SK-N-SH (cell line): ENCODE results near the gene PARD3B. TPM values are rescaled to one million over a fixed set of nuclear protein-coding genes. Genes with fewer than 3 reads are reported as not detected.

Source experiments
- CTCF ChIA-PET: fragments of 300-600, 350-600 bp; formaldehyde crosslinking; extraction: SDS; loops from one replicate; lab custom pipeline; 2021; lab: Yijun Ruan, JAX
- POLR2A ChIA-PET: fragments of 350-600 bp; sonication (Branson Sonifier 250); formaldehyde crosslinking; extraction: SDS; loops from one replicate; lab custom pipeline; 2020; ENCODE audit warnings: antibody characterized with exemption, inconsistent platforms; lab: Yijun Ruan, JAX
- DNase-seq: peaks from one replicate; pipeline ENCODE4 v3.0.0; 2012
- H2AFZ ChIP-seq: fragments of 200-600 bp; sonication (generic); 2 replicates; pipeline ENCODE4 v1.8.1; 2016; ENCODE audit warnings: antibody characterized with exemption, mild to moderate bottlenecking, low read depth
- H3F3A ChIP-seq: fragments of 200-600 bp; sonication (generic); replicated peaks from 2 replicates; pipeline ENCODE3; 2016; ENCODE audit warnings: antibody characterized with exemption, mild to moderate bottlenecking; ENCODE audit not compliant: insufficient read depth
- H3K27ac ChIP-seq, 2 experiments: fragments of 200-500 bp in 1 of 2; fragments of 200-600 bp in 1 of 2; sonication (Bioruptor generic) in 1 of 2; sonication (generic), shearing (Covaris generic) in 1 of 2; 2 replicates each; pipeline versions ENCODE4 v1.5.1 to v1.6.1; 2014 to 2016; ENCODE audit warnings: low read depth in 2 of 2, inconsistent platforms in 1 of 2, low read length in 1 of 2, mild to moderate bottlenecking in 1 of 2, mixed read lengths in 1 of 2
- H3K27me3 ChIP-seq: fragments of 200-600 bp; sonication (generic), shearing (Covaris generic); 2 replicates; pipeline ENCODE4 v1.6.1; 2016; ENCODE audit warnings: mixed run types; ENCODE audit not compliant: insufficient read depth
- H3K36me3 ChIP-seq, 2 experiments: fragments of 200-500 bp in 1 of 2; fragments of 200-600 bp in 1 of 2; sonication (Bioruptor generic) in 1 of 2; sonication (generic) in 1 of 2; replicated peaks in 1 of 2; 2 replicates each; pipeline versions ENCODE3 to v1.5.1; 2014 to 2016; ENCODE audit warnings: low read length in 1 of 2, mild to moderate bottlenecking in 1 of 2; ENCODE audit not compliant: insufficient read depth in 2 of 2, control insufficient read depth in 1 of 2
- H3K4me1 ChIP-seq, 2 experiments: fragments of 200-500 bp in 1 of 2; fragments of 200-600 bp in 1 of 2; sonication (Bioruptor generic) in 1 of 2; sonication (generic), shearing (Covaris generic) in 1 of 2; 2 replicates each; pipeline versions ENCODE4 v1.5.1 to v1.6.1; 2014 to 2016; ENCODE audit warnings: low read depth in 1 of 2, low read length in 1 of 2, mixed run types in 1 of 2; ENCODE audit not compliant: insufficient read depth in 2 of 2, control insufficient read depth in 1 of 2
- H3K4me2 ChIP-seq: fragments of 200-600 bp; sonication (generic), shearing (Covaris generic); 2 replicates; pipeline ENCODE4 v1.6.1; 2017; ENCODE audit warnings: mixed run types
- H3K4me3 ChIP-seq, 2 experiments: fragments of 200-500 bp in 1 of 2; fragments of 200-600 bp in 1 of 2; sonication (Bioruptor generic) in 1 of 2; sonication (generic), shearing (Covaris generic) in 1 of 2; 2 replicates each; pipeline versions ENCODE4 v1.5.1 to v1.8.1; 2014 to 2016; ENCODE audit warnings: low read depth in 2 of 2, inconsistent platforms in 1 of 2, low read length in 1 of 2, mild to moderate bottlenecking in 1 of 2, mixed read lengths in 1 of 2, moderate library complexity in 1 of 2
- H3K79me2 ChIP-seq: fragments of 200-600 bp; sonication (generic); 2 replicates; pipeline ENCODE4 v1.8.1; 2017; ENCODE audit warnings: mild to moderate bottlenecking; ENCODE audit not compliant: insufficient read depth
- H3K9ac ChIP-seq: fragments of 200-600 bp; sonication (generic); 2 replicates; pipeline ENCODE4 v1.6.1; 2017; ENCODE audit warnings: mixed run types
- H3K9me2 ChIP-seq: fragments of 200-600 bp; sonication (generic); 2 replicates; pipeline ENCODE4 v1.6.1; 2017; ENCODE audit warnings: mixed run types
- H3K9me3 ChIP-seq: fragments of 200-600 bp; sonication (generic); 2 replicates; pipeline ENCODE4 v1.6.1; 2017; ENCODE audit warnings: mixed run types, mild to moderate bottlenecking, moderate library complexity
- H4K20me1 ChIP-seq: fragments of 200-600 bp; sonication (generic); 2 replicates; pipeline ENCODE4 v1.6.1; 2017; ENCODE audit warnings: mild to moderate bottlenecking, mixed run types; ENCODE audit not compliant: insufficient read depth
- FOXM1 ChIP-seq: IDR thresholded peaks from 2 replicates; pipeline ENCODE4 v1.4.0; 2012; ENCODE audit warnings: low read depth, mild to moderate bottlenecking
- GABPA ChIP-seq: IDR thresholded peaks from 2 replicates; pipeline ENCODE4 v1.4.0; 2012; ENCODE audit warnings: low read depth, mild to moderate bottlenecking
- MAX ChIP-seq: IDR thresholded peaks from 2 replicates; pipeline ENCODE4 v1.4.0; 2012; ENCODE audit warnings: low read depth
- RXRA ChIP-seq: IDR thresholded peaks from 2 replicates; pipeline ENCODE4 v1.4.0; 2012; ENCODE audit warnings: low read depth, mild to moderate bottlenecking, borderline replicate concordance
- SIN3A ChIP-seq: IDR thresholded peaks from 2 replicates; pipeline ENCODE4 v1.6.1; 2012; ENCODE audit warnings: low read depth, mild to moderate bottlenecking, low read length, moderate library complexity, borderline replicate concordance
- SMC3 ChIP-seq: IDR thresholded peaks from 2 replicates; pipeline ENCODE4 v1.6.1; 2012; ENCODE audit warnings: low read depth, low read length, improper control_type of control experiment
- TAF1 ChIP-seq: IDR thresholded peaks from 2 replicates; pipeline ENCODE4 v1.6.1; 2012; ENCODE audit warnings: low read depth, mild to moderate bottlenecking, low read length, moderate library complexity, borderline replicate concordance
- TEAD4 ChIP-seq: IDR thresholded peaks from 2 replicates; pipeline ENCODE4 v1.4.0; 2012; ENCODE audit warnings: mild to moderate bottlenecking, borderline replicate concordance; ENCODE audit not compliant: insufficient read depth
- WGBS: methylation state at CpG from one replicate; pipeline ENCODE4 v1.1.6; 2017; ENCODE audit warnings: low lambda C conversion rate; 5-methylcytosine and 5-hydroxymethylcytosine counted together
- polyA plus RNA-seq, 3 experiments: library from polyadenylated mRNA; depleted of rRNA; stranded (reverse); fragments of >200 nt; gene quantifications; 2 replicates each; pipeline ENCODE4 v1.2.3, GENCODE V29; 2012
- TF ChIP-seq, protein P1 (sequence below): IDR thresholded peaks from 2 replicates; pipeline ENCODE4 v1.4.0; 2012; ENCODE audit warnings: low read depth, borderline replicate concordance
- TF ChIP-seq, protein P2 (sequence below): fragments of 150-350 bp; IDR thresholded peaks from 2 replicates; pipeline ENCODE4 v1.6.1; 2016; ENCODE audit warnings: mild to moderate bottlenecking, low read depth, low read length

Gene PARD3B
- polyA plus RNA-seq, 1 of the 3 experiments (the other 2 are of a cell fraction) = 0.87 TPM

DNA sequence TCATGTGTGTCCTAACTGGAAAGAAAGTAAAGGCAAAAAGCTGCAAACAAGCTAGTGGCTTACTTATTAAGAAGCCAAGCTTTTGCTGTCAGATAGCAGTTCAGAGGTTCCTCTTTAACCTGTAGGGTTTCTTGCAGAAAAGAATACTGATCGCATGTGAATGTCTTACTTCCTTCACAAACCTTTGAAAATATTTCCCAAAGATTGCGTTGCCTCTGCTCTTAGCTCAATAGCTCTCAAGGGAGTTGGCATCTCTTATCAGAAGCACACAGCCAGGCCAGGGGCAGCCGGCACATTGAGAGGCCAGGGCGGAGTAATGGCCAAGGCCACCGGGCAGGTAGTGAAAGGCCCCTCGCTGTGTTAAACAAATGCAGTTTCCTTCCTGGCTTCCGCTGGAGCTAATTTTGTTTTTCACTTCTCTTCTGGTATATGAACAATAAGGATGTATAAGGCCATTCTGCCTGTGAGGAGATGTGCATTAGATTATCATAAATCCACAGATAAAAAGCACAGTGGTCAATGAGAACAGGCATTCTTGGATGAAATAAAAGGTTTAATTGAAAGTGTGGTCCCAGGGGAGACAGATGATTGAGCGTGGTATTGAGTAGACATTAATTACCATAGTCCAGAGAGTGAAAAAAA lies 594.7 kb downstream of the PARD3B start:
- H3K9ac ChIP-seq = no peak overlapping the region
- no peaks in the 10 kb centered on the region for H3K27me3 ChIP-seq
- no peaks in the 10 kb centered on the region for H3F3A ChIP-seq
- H3K27ac ChIP-seq = no peak overlapping the region
- no peak overlapping the region for H3K4me3 ChIP-seq
- WGBS = 87% methylated on average over 8 of the region's 8 CpGs
- H3K9me2 ChIP-seq = no peaks in the 10 kb centered on the region
- H3K36me3 ChIP-seq = no peaks in the 10 kb centered on the region
- no peak for DNase-seq
- H3K4me1 ChIP-seq = peaks cover 0 to 2% of the 10 kb centered on the region in 2 experiments; a peak in 2 of 4 replicates
- H3K4me2 ChIP-seq = no peak overlapping the region
- ChIA-PET POLR2A (no interaction called here), CTCF (interaction anchor here (0.7 kb wide), 1 partner anchor 8 kb away, joined by 3 read pairs; no protein-coding TSS in a partner anchor)
- H3K9me3 ChIP-seq = no peaks in the 10 kb centered on the region
- TF ChIP-seq GABPA (no peak), RXRA (no peak), FOXM1 (no peak)
- H2AFZ ChIP-seq = no peak overlapping the region
- H4K20me1 ChIP-seq = no peaks in the 10 kb centered on the region
- no peaks in the 10 kb centered on the region for H3K79me2 ChIP-seq

DNA sequence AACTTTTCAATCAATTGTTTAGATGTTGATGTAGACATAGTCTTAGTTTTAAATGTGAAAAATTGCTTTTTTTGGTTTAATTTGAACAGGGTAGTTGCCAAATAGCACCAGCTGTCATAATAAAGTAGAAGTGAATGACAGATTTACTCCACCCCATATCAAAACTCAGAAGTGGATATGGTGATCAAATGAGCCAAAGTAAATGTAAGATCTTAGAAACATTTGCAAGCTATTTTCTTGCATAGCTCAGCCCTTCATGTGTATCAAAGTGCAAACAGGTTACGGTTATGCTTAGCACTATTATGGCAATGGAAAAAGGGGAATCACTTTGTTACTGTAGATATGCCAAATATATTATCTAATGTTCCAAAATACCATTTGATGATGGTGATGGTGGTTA lies 596.1 kb downstream of the PARD3B start:
- Histone ChIP-seq H3K9ac (no peak overlapping the region), H3K9me2 (no peaks in the 10 kb centered on the region), H4K20me1 (no peaks in the 10 kb centered on the region), H3K4me2 (no peak overlapping the region), H2AFZ (no peak overlapping the region), H3K4me3 (no peak overlapping the region), H3K4me1 (peaks cover 0 to 2% of the 10 kb centered on the region in 2 experiments; a peak in 1 of 4 replicates), H3K27me3 (no peaks in the 10 kb centered on the region), H3K27ac (no peak overlapping the region), H3K79me2 (no peaks in the 10 kb centered on the region), H3F3A (no peaks in the 10 kb centered on the region), H3K9me3 (no peaks in the 10 kb centered on the region), H3K36me3 (no peaks in the 10 kb centered on the region)
- WGBS = 100% methylated on average over 1 of the region's 1 CpG
- DNase-seq = no peak
- TF ChIP-seq FOXM1 (no peak), SIN3A (no peak), TAF1 (no peak), MAX (no peak), SMC3 (no peak), TEAD4 (no peak)
- TF ChIP-seq, protein P1, sequence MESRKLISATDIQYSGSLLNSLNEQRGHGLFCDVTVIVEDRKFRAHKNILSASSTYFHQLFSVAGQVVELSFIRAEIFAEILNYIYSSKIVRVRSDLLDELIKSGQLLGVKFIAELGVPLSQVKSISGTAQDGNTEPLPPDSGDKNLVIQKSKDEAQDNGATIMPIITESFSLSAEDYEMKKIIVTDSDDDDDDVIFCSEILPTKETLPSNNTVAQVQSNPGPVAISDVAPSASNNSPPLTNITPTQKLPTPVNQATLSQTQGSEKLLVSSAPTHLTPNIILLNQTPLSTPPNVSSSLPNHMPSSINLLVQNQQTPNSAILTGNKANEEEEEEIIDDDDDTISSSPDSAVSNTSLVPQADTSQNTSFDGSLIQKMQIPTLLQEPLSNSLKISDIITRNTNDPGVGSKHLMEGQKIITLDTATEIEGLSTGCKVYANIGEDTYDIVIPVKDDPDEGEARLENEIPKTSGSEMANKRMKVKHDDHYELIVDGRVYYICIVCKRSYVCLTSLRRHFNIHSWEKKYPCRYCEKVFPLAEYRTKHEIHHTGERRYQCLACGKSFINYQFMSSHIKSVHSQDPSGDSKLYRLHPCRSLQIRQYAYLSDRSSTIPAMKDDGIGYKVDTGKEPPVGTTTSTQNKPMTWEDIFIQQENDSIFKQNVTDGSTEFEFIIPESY = no peak
- TF ChIP-seq, protein P2, sequence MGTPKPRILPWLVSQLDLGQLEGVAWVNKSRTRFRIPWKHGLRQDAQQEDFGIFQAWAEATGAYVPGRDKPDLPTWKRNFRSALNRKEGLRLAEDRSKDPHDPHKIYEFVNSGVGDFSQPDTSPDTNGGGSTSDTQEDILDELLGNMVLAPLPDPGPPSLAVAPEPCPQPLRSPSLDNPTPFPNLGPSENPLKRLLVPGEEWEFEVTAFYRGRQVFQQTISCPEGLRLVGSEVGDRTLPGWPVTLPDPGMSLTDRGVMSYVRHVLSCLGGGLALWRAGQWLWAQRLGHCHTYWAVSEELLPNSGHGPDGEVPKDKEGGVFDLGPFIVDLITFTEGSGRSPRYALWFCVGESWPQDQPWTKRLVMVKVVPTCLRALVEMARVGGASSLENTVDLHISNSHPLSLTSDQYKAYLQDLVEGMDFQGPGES = no peak
- ChIA-PET CTCF (no interaction called here), POLR2A (no interaction called here)
